Dermis microvascular lymphatic vessel endothelial cell (primary cell): ENCODE data around the gene OAT. TPM values are rescaled to one million over a fixed set of nuclear protein-coding genes. Genes with fewer than 3 reads are reported as not detected.
A peak's percentile ranks its signal among the peaks of the same experiment; 100 is the strongest.

Experiments used
- DNase-seq, 2 donors: peaks; one replicate each; pipeline versions ENCODE4 v3.0.0 to v3.0.0-alpha.2; 2010; ENCODE audit warnings: low read depth in 2 of 2
- total RNA-seq: library from RNA; depleted of rRNA; stranded (reverse); fragments of >200 nt; gene quantifications from 2 replicates; pipeline ENCODE4 v1.2.1, GENCODE V29; 2014

The OAT gene
- total RNA-seq = 109 and 114 TPM in 2 replicates

- DNase-seq = peak; percentile 85 to 96
Observed at GRCh38 chr10:124418726-124419501, at the start of gene OAT. OAT (minus strand) TSS chr10:124418923; CDS start chr10:124412171, 6,752 bp downstream.

DNA sequence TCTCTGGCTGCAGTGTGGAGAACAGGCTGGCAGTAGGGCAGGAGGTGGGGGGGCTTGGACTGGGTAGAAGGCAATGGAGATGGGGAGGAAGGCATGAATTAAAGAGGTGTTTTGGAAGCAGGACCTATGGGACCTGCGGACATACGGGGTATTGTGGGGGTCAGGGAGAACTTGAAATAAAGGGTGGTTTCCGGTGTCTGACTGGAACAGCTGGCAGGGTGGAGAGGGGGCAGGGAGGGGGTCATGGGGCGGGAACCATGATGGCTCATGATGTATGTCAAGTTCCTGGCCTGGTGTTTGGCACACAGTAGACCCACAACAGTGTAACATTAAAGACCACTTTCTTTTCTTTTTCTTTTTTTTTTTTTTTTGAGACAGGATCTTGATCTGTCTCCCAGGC is 48.4 kb upstream of the OAT start:
- DNase-seq = no peak

GRCh38 chr10:124465777-124466488 is 47.2 kb upstream of the OAT start:
- DNase-seq = no peak

GRCh38 chr10:124465003-124465776 is 46.5 kb upstream of the OAT start:
- no peak for DNase-seq

DNA sequence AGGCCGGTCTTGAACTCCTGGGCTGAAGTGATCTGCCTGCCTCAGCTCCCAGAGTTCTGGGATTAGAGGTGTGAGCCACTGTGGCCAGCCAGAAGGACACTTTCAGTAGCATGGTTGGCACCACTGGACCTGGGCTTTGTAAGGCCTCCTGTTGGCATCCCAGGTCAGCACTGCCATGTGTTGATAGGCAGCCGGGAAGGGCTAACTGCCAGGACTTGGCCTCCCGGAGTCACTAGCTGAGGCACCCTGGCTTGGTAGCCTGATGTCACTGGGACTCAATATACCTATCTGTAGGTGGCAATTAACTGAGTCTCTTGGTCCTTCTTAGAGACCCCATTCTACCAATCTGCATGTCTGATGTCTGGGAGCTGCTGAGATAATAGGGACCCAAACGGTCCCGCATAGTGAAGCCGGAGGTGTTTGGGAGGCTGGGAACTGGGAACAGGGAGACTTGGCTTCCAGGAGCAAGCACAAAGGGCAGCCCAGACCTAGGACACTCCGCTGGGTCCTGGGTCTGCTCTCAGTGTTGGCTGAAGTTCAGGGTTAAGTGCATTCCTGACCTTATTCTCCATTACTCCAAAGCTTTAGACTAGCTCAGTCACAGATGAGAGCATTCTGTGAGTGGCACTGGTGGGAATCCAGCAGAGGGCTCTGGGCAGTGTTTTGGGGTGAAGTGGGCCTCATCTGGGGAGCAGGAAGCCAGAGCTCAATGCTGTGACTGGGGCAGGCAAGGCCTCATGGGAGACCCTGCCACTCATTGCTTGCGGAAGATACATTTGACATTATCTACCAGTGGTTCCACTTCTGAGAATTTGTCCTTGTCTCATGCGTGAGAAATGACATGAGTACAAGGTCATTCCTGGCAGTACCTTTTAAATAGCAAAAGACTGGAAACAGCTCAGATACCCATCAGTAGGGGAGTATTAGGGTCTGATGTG is 45.6 kb upstream of the OAT start:
- no peak for DNase-seq

DNA sequence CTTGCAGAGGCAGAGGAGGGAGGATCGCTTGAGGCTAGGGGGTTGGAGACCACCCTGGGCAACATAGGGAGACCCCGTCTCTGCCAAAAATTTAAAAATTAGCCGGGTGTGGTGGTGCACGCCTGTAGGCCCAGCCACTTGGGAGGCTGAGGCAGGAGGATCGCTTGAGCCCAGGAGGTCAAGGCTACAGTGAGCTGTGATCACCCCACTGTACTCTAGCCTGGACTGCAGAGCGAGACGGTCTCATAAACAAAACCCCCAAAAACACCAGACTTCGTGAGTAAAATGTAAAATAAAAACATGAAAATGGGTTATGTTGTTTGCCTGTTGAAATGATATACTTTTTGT is 43.6 kb upstream of the OAT start:
- DNase-seq = no peak

DNA sequence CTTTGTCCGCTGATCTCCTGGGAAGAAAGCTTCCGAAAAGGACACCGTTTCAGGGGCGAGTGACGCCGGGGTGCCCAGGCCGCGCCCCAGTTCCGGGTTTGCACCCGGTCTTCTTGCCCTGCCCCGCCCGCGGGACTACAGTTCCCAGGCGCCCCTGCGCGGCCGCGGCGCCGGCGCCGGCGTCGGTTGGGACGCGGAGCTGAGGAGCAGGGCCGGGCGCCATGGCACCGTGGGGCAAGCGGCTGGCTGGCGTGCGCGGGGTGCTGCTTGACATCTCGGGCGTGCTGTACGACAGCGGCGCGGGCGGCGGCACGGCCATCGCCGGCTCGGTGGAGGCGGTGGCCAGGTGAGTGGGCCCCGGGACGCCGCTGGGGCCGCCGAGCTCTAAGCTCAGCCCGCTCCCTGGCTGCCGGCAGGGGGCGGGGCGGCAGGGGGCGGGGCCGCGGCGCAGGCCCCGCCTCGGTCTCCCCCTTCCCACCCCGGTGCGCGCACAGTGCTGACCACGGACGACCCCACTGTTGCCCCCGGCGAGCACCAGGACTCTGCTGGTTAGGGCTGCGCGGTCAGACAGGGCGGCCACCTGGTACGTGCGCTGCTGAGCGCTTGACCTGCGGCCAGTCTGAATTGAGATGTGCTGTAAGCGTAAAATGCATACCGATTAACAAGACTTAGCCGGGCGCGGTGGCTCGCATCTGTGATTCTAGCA is 43.1 kb upstream of the OAT start, which contains the start of gene LHPP:
TSS of gene LHPP (plus strand) at position 182 of the 706 bp plus-strand sequence. CDS start at position 222, 40 bp downstream.
- DNase-seq = peak in 1 of 2 donors; percentile 70

DNA sequence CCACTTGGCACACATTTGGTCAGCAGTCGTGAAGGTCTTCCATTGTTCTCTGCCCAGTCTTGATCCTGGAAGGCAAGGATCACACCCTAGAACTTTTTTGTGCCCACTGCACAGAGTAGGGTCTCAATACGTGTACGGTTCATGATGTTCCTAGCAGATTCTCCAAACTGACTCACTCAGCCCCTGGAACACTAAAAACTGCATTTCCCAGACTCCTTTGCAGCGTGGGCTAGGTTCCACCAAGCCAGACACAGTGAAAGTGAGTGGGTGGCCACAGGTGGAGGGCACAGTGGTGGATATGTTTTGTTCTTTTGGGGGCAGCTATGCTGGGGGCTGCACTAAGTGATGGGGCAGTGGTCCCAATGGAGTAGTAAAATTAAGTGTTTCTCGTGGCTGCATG is 41.4 kb upstream of the OAT start:
- no peak for DNase-seq

DNA sequence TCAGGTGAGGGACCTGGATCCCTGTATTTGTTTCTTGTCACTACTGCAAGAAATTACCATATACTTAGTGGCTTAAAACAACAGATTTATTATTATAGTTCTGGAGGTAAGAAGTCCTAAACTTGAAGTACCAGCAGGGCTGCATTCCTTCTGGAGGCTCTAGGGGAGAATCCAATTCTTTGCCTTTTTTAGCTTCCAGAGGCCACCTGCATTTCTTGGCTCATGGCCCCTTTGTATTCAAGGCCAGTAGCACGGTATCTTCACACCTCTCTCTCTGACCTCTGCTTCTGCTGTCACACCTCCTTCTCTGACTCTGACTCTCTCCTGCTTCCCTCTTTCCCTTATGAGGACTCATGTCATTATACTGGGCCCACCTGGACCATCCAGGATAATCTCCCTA is 40.7 kb upstream of the OAT start:
- DNase-seq = no peak

- DNase-seq = no peak
Observed at GRCh38 chr10:124458889-124459288, 40.2 kb upstream of the OAT start.

DNA sequence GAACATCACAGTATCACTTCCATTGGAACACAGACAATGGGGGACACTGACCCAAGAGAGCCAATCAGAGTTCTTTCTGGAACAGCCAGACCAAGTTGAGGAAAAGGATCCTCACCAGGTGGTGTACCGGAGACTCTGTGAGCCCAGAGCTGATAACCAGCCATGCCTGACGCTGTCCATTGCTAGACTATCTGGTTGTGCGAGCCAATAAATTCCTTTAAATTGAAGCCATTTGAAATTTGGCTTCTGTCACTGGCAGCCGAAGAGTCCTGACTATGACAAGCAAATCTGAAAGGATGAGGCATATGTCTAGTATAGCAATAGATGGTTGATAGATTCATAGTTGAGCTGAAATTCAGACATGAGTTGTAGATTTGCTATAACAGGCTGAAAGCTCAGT is 39.8 kb upstream of the OAT start:
- DNase-seq = no peak

DNA sequence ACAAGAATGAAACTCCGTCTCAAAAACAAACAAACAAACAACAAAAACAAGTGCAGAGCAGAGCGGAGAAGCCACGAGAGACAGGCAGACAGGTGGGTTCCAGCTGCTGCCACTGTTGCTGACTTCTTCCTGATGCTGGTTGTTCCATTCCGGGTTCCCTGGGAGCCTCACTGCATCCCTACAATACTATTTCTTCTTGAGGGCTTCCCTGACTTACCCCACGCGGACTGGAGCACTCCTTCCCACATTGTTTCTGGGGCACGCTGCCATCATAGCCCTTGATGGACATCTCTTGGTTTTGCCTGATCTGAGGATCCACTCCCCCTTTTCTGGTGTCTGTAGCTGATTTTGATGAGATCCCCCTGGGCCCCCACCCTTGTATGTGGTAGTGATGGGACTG is 36.7 kb upstream of the OAT start:
- DNase-seq = no peak

DNA sequence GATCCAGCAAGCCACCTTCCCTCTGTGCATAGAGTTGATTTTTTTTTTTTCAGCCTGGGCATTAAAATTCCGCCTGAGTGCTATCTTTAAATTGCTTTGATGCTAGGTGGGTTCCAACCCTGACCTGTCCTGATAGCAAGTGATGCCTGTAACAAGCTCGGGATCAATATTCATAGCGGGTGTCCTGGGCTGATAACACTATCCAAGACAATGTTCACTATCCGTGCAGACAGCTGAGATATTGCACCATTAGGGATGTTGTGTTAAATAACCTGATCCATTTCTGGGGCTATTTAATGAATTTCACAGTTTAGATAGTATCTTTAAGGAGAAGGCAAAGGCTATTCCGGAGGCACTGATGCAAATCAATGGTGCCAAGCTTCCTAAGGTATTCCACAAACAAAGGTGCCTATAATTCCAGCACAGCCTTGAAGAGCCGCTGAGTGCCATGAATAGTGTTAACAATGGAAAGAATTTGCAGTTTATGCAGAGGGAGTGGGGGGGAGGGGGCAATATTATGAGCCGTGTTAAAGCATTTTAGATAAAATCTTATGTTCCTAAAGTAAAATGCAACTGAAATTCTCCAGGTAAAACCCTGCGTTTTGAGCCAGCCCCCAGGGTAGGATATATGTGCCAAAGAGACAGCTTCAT is 35.4 kb upstream of the OAT start:
- no peak for DNase-seq

GRCh38 chr10:124451276-124451675 is 32.6 kb upstream of the OAT start:
- no peak for DNase-seq

GRCh38 chr10:124450783-124451057 is 32.0 kb upstream of the OAT start:
- DNase-seq = no peak

DNA sequence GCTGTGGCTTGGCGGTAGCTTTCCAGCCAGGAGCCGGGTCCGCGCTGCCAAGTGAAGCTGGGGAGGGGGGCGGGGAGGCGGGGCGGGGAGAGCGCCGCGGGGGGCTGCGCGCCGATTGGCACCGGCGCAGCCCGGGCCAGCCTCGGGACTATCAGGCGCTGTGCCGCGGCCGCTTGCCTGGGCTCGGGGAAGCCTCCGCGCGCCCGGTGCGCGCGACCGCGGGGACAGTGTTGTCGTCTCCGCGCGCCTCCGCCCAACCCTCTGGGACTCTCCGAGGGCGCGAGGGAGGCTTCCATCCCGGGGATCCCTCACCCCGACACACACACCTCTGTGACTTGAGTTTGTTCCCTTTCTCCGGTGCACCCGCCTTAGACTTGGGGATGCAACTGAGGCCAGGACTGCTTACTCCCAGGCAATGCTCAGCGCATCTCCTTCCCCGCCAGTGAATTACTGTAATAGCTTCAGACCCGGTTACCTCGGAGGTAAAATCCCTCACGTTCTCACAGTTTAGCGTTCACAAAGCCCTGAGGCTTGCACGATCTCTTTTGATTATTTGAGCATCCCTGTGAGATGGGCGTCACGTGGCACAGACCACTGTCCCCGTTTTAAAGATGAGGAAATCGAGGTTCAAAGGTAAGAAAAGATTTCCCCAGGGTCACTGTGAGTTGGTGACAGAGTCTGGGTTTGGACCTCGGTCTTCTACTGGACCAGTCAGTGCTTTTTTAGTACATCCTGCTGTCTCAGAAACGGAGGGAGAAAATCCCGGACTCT is 31.5 kb upstream of the OAT start, which contains the start of gene NKX1-2:
TSS of gene NKX1-2 (minus strand) at position 24 of the 771 bp plus-strand sequence. CDS start 92 bp downstream, outside the sequence.
- DNase-seq = no peak

GRCh38 chr10:124449170-124450011 is 30.7 kb upstream of the OAT start:
- DNase-seq = no peak

GRCh38 chr10:124448696-124449169 is 30.0 kb upstream of the OAT start:
- no peak for DNase-seq
